MM.1S (cell line): ENCODE results near the gene TMEM108.

Experiments
- EZH2 ChIP-seq: fragments of 300-600 bp; sonication (generic); optimal IDR thresholded peaks from 2 replicates; pipeline ENCODE3; 2017; ENCODE audit warnings: low read depth, mild to moderate bottlenecking, antibody characterized with exemption, low read length, mixed read lengths
- EZH2phosphoT487 ChIP-seq: fragments of 300-600 bp; sonication (generic); IDR thresholded peaks from 2 replicates; pipeline ENCODE4 v1.6.1; 2018; ENCODE audit warnings: antibody characterized with exemption, low read length
- TF ChIP-seq, protein P1 (sequence below): fragments of 300-600 bp; sonication (generic); IDR thresholded peaks from 2 replicates; pipeline ENCODE4 v1.5.1; 2016; ENCODE audit warnings: antibody characterized with exemption, low read length, mixed read lengths

GRCh38 chr3:133361435-133361834 lies 323.2 kb downstream of the TMEM108 start:
- TF ChIP-seq EZH2 (no peak), EZH2phosphoT487 (no peak)
- TF ChIP-seq, protein P1, sequence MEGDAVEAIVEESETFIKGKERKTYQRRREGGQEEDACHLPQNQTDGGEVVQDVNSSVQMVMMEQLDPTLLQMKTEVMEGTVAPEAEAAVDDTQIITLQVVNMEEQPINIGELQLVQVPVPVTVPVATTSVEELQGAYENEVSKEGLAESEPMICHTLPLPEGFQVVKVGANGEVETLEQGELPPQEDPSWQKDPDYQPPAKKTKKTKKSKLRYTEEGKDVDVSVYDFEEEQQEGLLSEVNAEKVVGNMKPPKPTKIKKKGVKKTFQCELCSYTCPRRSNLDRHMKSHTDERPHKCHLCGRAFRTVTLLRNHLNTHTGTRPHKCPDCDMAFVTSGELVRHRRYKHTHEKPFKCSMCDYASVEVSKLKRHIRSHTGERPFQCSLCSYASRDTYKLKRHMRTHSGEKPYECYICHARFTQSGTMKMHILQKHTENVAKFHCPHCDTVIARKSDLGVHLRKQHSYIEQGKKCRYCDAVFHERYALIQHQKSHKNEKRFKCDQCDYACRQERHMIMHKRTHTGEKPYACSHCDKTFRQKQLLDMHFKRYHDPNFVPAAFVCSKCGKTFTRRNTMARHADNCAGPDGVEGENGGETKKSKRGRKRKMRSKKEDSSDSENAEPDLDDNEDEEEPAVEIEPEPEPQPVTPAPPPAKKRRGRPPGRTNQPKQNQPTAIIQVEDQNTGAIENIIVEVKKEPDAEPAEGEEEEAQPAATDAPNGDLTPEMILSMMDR: no peak
